Caco-2 (cell line): ENCODE measurements around the gene HNRNPAB. TPM values are rescaled to one million over a fixed set of nuclear protein-coding genes. Genes with fewer than 3 reads are reported as not detected.
A peak's percentile ranks its signal among the peaks of the same experiment; 100 is the strongest.

ENCODE experiments used
- BruUV-seq: library from RNA; stranded (reverse); fragments of 400-500 nt; replicated peaks from 2 replicates; lab custom pipeline; 2021; lab: Mats Ljungman, UMichigan
- CTCF ChIA-PET: fragments of 300-600 bp; sonication (Branson Sonifier 250); formaldehyde crosslinking; loops from one replicate; lab custom pipeline; 2022; ENCODE audit warnings: antibody characterized with exemption; lab: Charles Lee
- POLR2A ChIA-PET: fragments of 300-600 bp; sonication (Branson Sonifier 250); formaldehyde crosslinking; loops from one replicate; lab custom pipeline; 2022; ENCODE audit warnings: antibody characterized with exemption; lab: Charles Lee
- DNase-seq, 2 experiments: peaks; one replicate each; pipeline versions ENCODE4 v3.0.0 to v3.0.0-alpha.2; 2020 to 2022
- H3K27me3 ChIP-seq: replicated peaks from 2 replicates; pipeline ENCODE4 v1.6.0; 2011; ENCODE audit warnings: low read length; ENCODE audit not compliant: control insufficient read depth, insufficient read depth
- H3K36me3 ChIP-seq: 2 replicates; pipeline ENCODE4 v1.5.1; 2011; ENCODE audit warnings: low read length; ENCODE audit not compliant: control insufficient read depth, insufficient read depth
- H3K4me1 ChIP-seq: fragments of 250-450 bp; sonication (Bioruptor Pico); 2 replicates; pipeline ENCODE4 v1.5.1; 2020; ENCODE audit warnings: mild to moderate bottlenecking
- H3K4me3 ChIP-seq: 2 replicates; pipeline ENCODE4 v1.5.1; 2011; ENCODE audit warnings: low read depth, mild to moderate bottlenecking, control low read depth, low read length
- H3K9me3 ChIP-seq: fragments of 250-450 bp; sonication (Bioruptor Pico); 2 replicates; pipeline ENCODE4 v1.5.1; 2020; ENCODE audit warnings: mild to moderate bottlenecking, moderate library complexity
- H3K27ac Mint-ChIP-seq: one replicate; pipeline ENCODE4 v1.8.0; 2022; ENCODE audit warnings: mixed read lengths; ENCODE audit not compliant: unreplicated experiment
- H3K27me3 Mint-ChIP-seq: one replicate; pipeline ENCODE4 v1.8.0; 2022; ENCODE audit warnings: mixed read lengths; ENCODE audit not compliant: insufficient read depth, unreplicated experiment
- H3K36me3 Mint-ChIP-seq: one replicate; pipeline ENCODE4 v1.8.0; 2022; ENCODE audit warnings: mild to moderate bottlenecking, mixed read lengths; ENCODE audit not compliant: insufficient read depth, unreplicated experiment
- H3K4me1 Mint-ChIP-seq: one replicate; pipeline ENCODE4 v1.8.0; 2022; ENCODE audit warnings: low read depth, mixed read lengths; ENCODE audit not compliant: unreplicated experiment
- H3K4me3 Mint-ChIP-seq: one replicate; pipeline ENCODE4 v1.8.0; 2022; ENCODE audit warnings: mild to moderate bottlenecking, moderate library complexity, mixed read lengths; ENCODE audit not compliant: unreplicated experiment
- H3K9me3 Mint-ChIP-seq: one replicate; pipeline ENCODE4 v1.8.0; 2022; ENCODE audit warnings: mixed read lengths; ENCODE audit not compliant: unreplicated experiment
- CTCF ChIP-seq, 2 experiments: fragments of 200-600 bp in 1 of 2; IDR thresholded peaks; 1 replicate in 1 of 2; 2 replicates in 1 of 2; pipeline versions ENCODE4 v1.5.1 to v1.8.0; 2011 to 2022; ENCODE audit warnings: antibody characterized with exemption in 1 of 2, control low read depth in 1 of 2, inconsistent platforms in 1 of 2, low read depth in 1 of 2, low read length in 1 of 2, mild to moderate bottlenecking in 1 of 2, moderate library complexity in 1 of 2; ENCODE audit not compliant: insufficient read depth in 1 of 2, severe bottlenecking in 1 of 2, unreplicated experiment in 1 of 2
- intact Hi-C: fragments of 100-400 bp; cut with micrococcal nuclease; formaldehyde crosslinking; loops from one replicate; pipeline ENCODE4 v1.10.0; 2022; ENCODE audit not compliant: unreplicated experiment
- total RNA-seq: library from RNA; stranded (reverse); gene quantifications from 2 replicates; pipeline ENCODE4 v1.2.3, GENCODE V29; 2022

The HNRNPAB gene
- total RNA-seq, 1 experiment from 2014 or later: 295 TPM

- H3K4me1 ChIP-seq: peaks cover 9% of the 10 kb centered on the region; the same call in 1 of the 2 replicates
- Mint-ChIP-seq H3K4me1 (peaks cover 18% of the 10 kb centered on the region), H3K27me3 (peaks cover 2% of the 10 kb centered on the region), H3K9me3 (no peaks in the 10 kb centered on the region), H3K4me3 (peak overlapping the region; percentile 86), H3K36me3 (peaks cover 66% of the 10 kb centered on the region), H3K27ac (peak overlapping the region; percentile 84)
- no TSS peak for BruUV-seq
- TF ChIP-seq CTCF (IDR thresholded peaks at IDR 0.05; ENCODE audit: insufficient read depth in 1 of 2, low read depth in 1 of 2, low read length in 1 of 2, severe bottlenecking in 1 of 2, unreplicated experiment in 1 of 2): no peak
- H3K9me3 ChIP-seq: no peaks in the 10 kb centered on the region
- H3K4me3 ChIP-seq: peak overlapping the region; percentile 93
- DNase-seq: no peak
- intact Hi-C loops: no loop called here
- POLR2A ChIA-PET: no interaction called here
- peaks cover 18% of the 10 kb centered on the region for H3K36me3 ChIP-seq
- no peaks in the 10 kb centered on the region for H3K27me3 ChIP-seq
- CTCF ChIA-PET: no interaction called here
Observed at GRCh38 chr5:178205749-178206047, 1.4 kb downstream of the HNRNPAB start.

GRCh38 chr5:178206166-178207101, 2.1 kb downstream of the HNRNPAB start:
- BruUV-seq: TSS peak; percentile 43
- DNase-seq: no peak
- no peak for TF ChIP-seq CTCF (IDR thresholded peaks at IDR 0.05; ENCODE audit: insufficient read depth in 1 of 2, low read depth in 1 of 2, low read length in 1 of 2, severe bottlenecking in 1 of 2, unreplicated experiment in 1 of 2)
- CTCF ChIA-PET: interaction anchor here (0.7 kb wide), 1 partner anchor 761 kb away, joined by 4 read pairs; no protein-coding TSS in a partner anchor
- H3K27ac Mint-ChIP-seq: peak overlapping the region; percentile 84
- H3K36me3 ChIP-seq: peaks cover 18% of the 10 kb centered on the region
- no peaks in the 10 kb centered on the region for H3K27me3 ChIP-seq
- POLR2A ChIA-PET: no interaction called here
- intact Hi-C loops: no loop called here
- peak overlapping the region; percentile 86 for H3K4me3 Mint-ChIP-seq
- H3K27me3 Mint-ChIP-seq: peaks cover 2% of the 10 kb centered on the region
- peaks cover 73% of the 10 kb centered on the region for H3K36me3 Mint-ChIP-seq
- H3K4me1 Mint-ChIP-seq: peaks cover 18% of the 10 kb centered on the region
- H3K4me1 ChIP-seq: peaks cover 9% of the 10 kb centered on the region; the same call in 1 of the 2 replicates
- peak overlapping the region; percentile 93 for H3K4me3 ChIP-seq
- no peaks in the 10 kb centered on the region for H3K9me3 Mint-ChIP-seq
- no peaks in the 10 kb centered on the region for H3K9me3 ChIP-seq

GRCh38 chr5:178207183-178207916, 3.0 kb downstream of the HNRNPAB start:
- peaks cover 82% of the 10 kb centered on the region for H3K36me3 Mint-ChIP-seq
- Histone ChIP-seq H3K4me3 (no peak overlapping the region), H3K36me3 (peaks cover 18% of the 10 kb centered on the region)

More at GRCh38 chr5:178207183-178207916, 3.0 kb downstream of the HNRNPAB start:
- H3K27ac Mint-ChIP-seq: no peak overlapping the region
- no peaks in the 10 kb centered on the region for H3K9me3 Mint-ChIP-seq
- no peaks in the 10 kb centered on the region for H3K9me3 ChIP-seq
- peak overlapping the region; percentile 86 for H3K4me3 Mint-ChIP-seq
- DNase-seq: peak in 1 of 2 experiments; percentile 14
- TF ChIP-seq CTCF (IDR thresholded peaks at IDR 0.05; ENCODE audit: insufficient read depth in 1 of 2, low read depth in 1 of 2, low read length in 1 of 2, severe bottlenecking in 1 of 2, unreplicated experiment in 1 of 2): no peak
- peaks cover 18% of the 10 kb centered on the region for H3K4me1 Mint-ChIP-seq
- H3K4me1 ChIP-seq: peaks cover 9% of the 10 kb centered on the region; the same call in 1 of the 2 replicates
- intact Hi-C loops: no loop called here
- H3K27me3 Mint-ChIP-seq: peaks cover 2% of the 10 kb centered on the region
- no peaks in the 10 kb centered on the region for H3K27me3 ChIP-seq
- POLR2A ChIA-PET: interaction anchor here (0.6 to 0.7 kb wide), 2 partner anchors 31 to 224 kb away, joined by 3 to 12 read pairs; no protein-coding TSS in a partner anchor
- BruUV-seq: no TSS peak
- CTCF ChIA-PET: interaction anchor here (0.5 to 0.7 kb wide), 2 partner anchors 26 to 762 kb away, joined by 4 to 5 read pairs; no protein-coding TSS in a partner anchor
